GM12891 (cell line): ENCODE measurements around the gene NLK.
A peak's percentile ranks its signal among the peaks of the same experiment; 100 is the strongest.

Experiments used
- DNase-seq: peaks from one replicate; pipeline ENCODE4 v3.0.0; 2011; ENCODE audit warnings: low spot score; ENCODE audit not compliant: insufficient read length
- FAIRE-seq: peaks from 2 replicates; lab custom pipeline; 2011; peaks lifted over from hg19 to GRCh38; lab: Jason Lieb, UNC
- PAX5 ChIP-seq: IDR thresholded peaks from 2 replicates; pipeline ENCODE4 v1.6.1; 2011; ENCODE audit warnings: low read length, moderate library complexity, mild to moderate bottlenecking; ENCODE audit not compliant: insufficient read depth, severe bottlenecking
- POLR2A ChIP-seq: IDR thresholded peaks from 2 replicates; pipeline ENCODE4 v1.6.1; 2011; ENCODE audit warnings: low read depth, low read length, control low read depth
- POLR2AphosphoS5 ChIP-seq: IDR thresholded peaks from 2 replicates; pipeline ENCODE4 v1.6.1; 2011; ENCODE audit warnings: low read depth, low read length, control low read depth
- POU2F2 ChIP-seq: IDR thresholded peaks from 2 replicates; pipeline ENCODE4 v1.6.1; 2011; ENCODE audit warnings: low read depth, mild to moderate bottlenecking, control low read depth, low read length, moderate library complexity
- SPI1 ChIP-seq: IDR thresholded peaks from 2 replicates; pipeline ENCODE4 v1.6.1; 2011; ENCODE audit warnings: low read depth, low read length, control low read depth
- TAF1 ChIP-seq: IDR thresholded peaks from 2 replicates; pipeline ENCODE4 v1.6.1; 2011; ENCODE audit warnings: low read depth, low read length, control low read depth

Gene NLK

DNA sequence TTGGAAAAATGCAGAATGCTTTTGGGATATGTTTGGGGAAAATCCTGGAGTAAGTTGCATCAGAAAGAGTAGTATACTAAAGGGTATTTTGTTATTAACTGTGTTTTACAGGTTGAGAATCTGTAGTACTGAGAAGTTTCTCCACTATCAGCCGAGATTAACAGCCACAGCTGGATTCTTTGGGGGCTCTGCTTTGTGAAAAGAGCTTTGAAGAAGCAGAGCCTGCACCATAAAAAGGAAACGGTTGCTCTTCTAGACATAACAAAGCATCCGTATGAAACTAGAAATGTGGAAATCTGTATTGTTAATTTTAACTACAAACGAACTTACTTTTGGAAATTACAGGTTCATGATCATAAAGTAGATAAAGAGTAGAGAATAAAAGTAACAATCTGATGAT is 5.3 kb downstream of the NLK start:
- FAIRE-seq (no peak), DNase-seq (no peak)
- TF ChIP-seq POU2F2 (no peak), POLR2AphosphoS5 (no peak), POLR2A (no peak), TAF1 (no peak), SPI1 (no peak), PAX5 (no peak)

DNA sequence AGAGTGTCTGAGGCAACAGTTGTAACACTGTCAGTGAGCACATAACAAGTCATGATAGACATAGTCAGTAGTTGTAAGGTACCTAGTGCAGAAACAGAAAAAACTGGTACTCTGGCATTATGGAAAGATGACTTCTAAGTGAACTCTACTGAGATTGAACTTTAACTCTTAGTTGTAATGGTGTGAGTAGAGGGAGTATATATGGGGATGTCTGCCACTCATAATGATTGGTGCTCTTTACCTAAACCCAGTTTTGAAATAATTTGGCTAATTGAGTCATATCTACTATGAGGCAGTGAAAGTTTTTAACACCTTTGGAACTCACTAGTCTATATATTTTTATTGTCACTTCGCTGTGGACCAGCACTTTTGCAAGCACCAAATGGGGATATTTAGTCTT is 6.6 kb downstream of the NLK start:
- FAIRE-seq (peak; percentile 23), DNase-seq (no peak)
- TF ChIP-seq POLR2A (no peak), TAF1 (no peak), POLR2AphosphoS5 (no peak), SPI1 (no peak)

DNA sequence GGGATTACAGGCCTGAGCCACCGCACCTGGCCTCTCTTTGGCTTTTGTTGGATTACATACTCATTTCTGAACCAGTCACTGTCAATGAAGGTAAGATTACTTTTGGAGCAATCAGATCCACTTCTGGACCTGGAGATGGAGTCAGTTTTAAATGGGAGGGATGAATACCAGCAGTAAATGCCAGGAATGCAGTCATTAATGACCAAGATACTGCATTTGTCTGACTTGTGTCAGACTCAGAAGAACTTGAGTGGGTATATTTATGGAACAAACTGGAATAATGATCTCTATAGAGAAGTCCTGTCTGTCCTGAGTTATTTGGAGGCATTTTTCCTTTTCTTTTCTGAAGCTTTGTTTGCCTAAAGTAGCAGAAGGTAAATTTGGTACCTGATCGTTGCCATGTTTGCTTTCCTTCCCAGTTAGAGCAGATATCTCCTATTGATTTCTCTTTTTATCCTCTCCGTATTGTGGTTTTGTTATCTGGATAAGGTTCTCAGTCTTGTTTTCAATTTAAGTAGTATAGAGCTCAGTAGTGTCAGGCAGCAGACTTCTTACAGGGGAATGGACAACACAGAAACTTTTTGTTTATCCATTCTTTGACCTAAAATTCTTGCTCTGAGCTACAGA is 10.7 kb downstream of the NLK start:
- TF ChIP-seq POLR2A (no peak), POLR2AphosphoS5 (no peak), POU2F2 (no peak), TAF1 (no peak), SPI1 (no peak), PAX5 (no peak)
- FAIRE-seq = no peak

DNA sequence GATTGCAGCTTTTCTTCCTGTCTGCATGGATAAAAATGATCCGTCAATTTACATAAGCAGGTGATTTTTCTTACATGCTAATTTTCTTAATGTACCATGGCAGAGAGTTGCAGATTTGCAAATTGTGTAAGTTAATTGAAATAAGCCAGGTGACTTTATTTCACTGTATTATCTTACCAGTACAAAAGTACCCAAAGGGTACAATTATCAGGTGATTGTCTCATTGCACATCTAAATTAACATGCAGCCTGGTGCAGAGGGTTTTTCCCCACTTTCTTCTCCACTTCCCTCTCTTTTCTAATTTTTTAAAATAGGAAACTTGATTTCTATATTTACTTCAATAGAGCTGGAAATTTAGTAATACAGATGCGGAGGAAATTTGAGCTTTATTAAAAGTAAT is 11.2 kb downstream of the NLK start:
- FAIRE-seq (no peak), DNase-seq (no peak)
- no peak for TF ChIP-seq TAF1
- TF ChIP-seq POLR2A = no peak
- TF ChIP-seq PAX5 = no peak
- no peak for TF ChIP-seq POU2F2
- no peak for TF ChIP-seq POLR2AphosphoS5
- no peak for TF ChIP-seq SPI1

More for the DNA sequence above, 10.7 kb downstream of the NLK start:
- no peak for DNase-seq

DNA sequence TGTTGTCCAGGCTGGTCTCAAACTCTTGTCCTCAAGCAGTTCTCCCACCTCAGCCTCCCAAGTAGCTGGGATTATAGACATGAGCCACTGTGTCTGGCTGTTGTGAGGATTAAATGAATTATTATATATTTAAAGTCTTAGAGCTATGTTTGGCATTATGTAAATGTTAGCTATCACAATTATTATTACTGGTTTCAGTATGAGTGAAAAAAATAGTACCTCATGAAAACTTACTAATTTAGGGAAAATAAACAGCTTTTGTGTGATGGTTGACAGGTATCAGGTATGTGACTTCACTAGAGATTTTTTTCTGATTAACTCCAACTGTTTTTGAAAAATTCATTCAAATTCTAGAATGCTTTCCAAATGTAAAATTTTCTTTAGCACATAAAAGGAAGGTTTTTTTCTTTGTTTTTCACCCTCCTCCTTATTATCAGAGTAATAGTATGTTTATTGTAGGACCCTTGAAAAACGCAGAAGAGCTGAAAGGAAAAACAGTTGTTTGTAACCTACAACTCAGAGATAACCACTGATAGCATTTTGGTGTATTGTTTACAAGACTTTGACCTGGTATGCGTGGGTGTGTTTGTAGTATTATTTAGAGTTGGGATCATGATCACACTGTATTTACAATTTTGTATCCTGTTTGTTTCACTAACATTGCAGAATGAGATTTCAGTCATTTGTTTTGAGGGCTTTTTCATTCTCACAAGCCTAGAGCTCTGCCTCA is 13.2 kb downstream of the NLK start:
- no peak for TF ChIP-seq POLR2A
- no peak for TF ChIP-seq POLR2AphosphoS5
- no peak for TF ChIP-seq SPI1
- no peak for TF ChIP-seq POU2F2
- no peak for TF ChIP-seq PAX5
- TF ChIP-seq TAF1 = no peak
- FAIRE-seq = no peak
- DNase-seq = no peak

DNA sequence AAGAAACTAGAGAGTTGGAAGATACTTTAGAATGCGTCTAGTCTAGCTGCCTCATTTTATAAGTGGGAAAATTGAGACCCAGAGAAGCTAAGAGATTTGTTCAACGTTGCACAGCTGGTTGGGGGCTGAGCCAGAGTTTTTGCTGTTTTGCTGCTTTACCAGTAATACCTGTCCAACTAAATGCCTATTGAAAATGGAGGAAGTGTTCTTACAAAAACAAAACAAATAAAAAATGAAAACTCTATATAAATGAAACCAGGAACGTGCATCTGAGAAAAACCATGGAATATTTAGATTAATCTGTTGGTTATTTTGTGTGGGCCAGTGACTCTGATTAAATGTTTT is 13.8 kb downstream of the NLK start:
- DNase-seq (no peak), FAIRE-seq (no peak)
- TF ChIP-seq TAF1 = no peak
- no peak for TF ChIP-seq POLR2A
- no peak for TF ChIP-seq POU2F2
- no peak for TF ChIP-seq SPI1

DNA sequence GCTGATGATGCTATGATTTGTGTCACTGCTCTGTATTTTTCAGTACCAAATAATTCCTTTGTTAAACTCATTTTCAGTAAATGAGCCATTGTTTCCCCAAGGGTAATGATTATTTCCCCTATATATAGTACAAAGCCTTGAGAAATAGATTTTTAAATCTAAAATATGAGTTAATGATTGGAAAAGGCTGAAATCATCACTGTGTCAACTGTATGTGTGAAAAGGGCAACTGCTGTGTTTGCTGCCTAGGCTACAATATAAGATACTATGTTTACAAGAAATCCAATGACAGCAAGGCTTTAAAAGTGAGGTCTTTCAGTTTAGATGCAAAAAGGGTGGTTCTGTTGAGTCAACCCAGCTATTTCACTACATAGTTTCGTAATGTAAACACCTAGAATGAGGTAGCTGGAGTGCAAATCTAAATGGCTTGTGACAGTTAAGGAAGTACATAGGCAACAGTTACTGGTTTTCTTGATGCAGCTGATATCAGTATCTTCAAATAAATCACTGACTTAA is 15.3 kb downstream of the NLK start:
- FAIRE-seq (peak; percentile 90), DNase-seq (no peak)
- TF ChIP-seq POU2F2 (peak; percentile 91), TAF1 (no peak)

DNA sequence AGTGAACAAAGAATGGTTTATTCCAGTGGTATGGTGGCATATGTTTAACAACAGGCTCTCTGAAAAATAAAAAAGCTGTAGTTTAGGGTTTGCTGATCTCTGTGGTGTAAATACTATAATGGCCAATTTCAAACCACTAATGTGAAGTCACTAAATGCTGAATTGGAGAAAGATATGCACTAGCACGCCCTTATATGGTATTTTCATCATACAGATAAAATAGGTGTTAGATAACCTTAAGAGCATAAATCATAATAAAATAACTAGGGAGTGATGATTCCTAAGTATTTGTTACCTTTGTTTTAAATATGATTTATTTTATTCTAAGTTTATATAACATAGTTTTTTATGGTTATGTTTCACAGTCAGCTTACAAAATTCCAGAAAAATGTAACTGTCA is 17.2 kb downstream of the NLK start:
- DNase-seq = no peak
- FAIRE-seq = no peak
- no peak for TF ChIP-seq POU2F2
- no peak for TF ChIP-seq POLR2AphosphoS5
- TF ChIP-seq PAX5 = no peak
- TF ChIP-seq SPI1 = no peak
- no peak for TF ChIP-seq POLR2A
- TF ChIP-seq TAF1 = no peak

DNA sequence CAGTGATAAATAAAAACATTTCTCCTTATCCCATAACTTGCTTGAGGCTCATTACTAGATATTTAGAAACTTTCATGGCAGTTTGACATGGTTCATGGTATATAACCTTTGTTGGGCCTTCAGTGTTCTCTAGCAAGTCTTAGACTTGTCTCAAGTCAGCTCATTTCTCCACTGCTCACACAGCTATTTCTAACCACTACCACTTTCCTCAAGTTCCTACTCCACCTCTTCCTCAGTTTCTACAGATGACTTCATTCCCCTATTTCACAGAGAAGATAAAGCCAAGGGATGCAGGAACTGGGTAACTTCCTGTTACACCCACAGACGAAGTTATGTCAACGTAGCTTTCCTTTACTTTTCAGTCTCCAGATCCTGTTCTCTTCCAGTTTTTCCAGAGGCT is 23.2 kb downstream of the NLK start:
- TF ChIP-seq POU2F2 (no peak), SPI1 (no peak), PAX5 (no peak), POLR2A (no peak), TAF1 (no peak), POLR2AphosphoS5 (no peak)
- DNase-seq (no peak), FAIRE-seq (no peak)

DNA sequence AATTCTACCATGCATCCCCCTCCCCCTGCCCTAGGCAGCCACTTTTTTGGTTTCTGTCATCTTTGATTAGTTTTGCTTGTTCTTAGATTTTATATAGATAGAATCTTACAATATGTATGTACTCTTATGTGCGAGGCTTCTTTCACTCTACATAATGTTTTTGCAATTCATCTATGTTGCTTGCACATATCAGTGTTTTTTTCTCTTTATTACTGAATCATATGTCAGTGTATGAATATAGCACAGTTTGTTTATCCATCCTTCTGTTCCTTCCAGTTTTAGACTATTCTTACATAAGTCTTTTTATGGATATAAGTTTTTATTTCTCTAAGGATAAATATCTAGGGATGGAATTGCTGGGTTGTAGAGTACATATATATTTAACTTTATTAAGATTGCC is 26.6 kb downstream of the NLK start:
- FAIRE-seq = no peak
- no peak for TF ChIP-seq TAF1
- TF ChIP-seq SPI1 = no peak
- TF ChIP-seq POLR2A = no peak
- TF ChIP-seq PAX5 = no peak
- no peak for TF ChIP-seq POU2F2
- TF ChIP-seq POLR2AphosphoS5 = no peak
- no peak for DNase-seq
